Fibroblast of upper back skin (primary cell): ENCODE data around the gene AKAP1.

Source experiments
- DNase-seq: peaks from one replicate; pipeline ENCODE4 v3.0.0-alpha.2; 2013

The AKAP1 gene

GRCh38 chr17:57084802-57085447 is at the start of gene AKAP1:
Gene AKAP1, plus strand, starts transcription at chr17:57085246. Its CDS starts 20,219 bp downstream, at chr17:57105465.
- DNase-seq, result peak; percentile 94

- no peak for DNase-seq
Measured at GRCh38 chr17:57035971-57036481, 49.0 kb upstream of the AKAP1 start.

- no peak for DNase-seq
Measured at GRCh38 chr17:57037411-57037810, 47.6 kb upstream of the AKAP1 start.

- DNase-seq, result no peak
Measured at GRCh38 chr17:57038486-57038885, 46.6 kb upstream of the AKAP1 start.

- DNase-seq, result no peak
Measured at GRCh38 chr17:57040571-57040970, 44.5 kb upstream of the AKAP1 start.

GRCh38 chr17:57043276-57043675 is 41.8 kb upstream of the AKAP1 start:
- no peak for DNase-seq

GRCh38 chr17:57044976-57045867 is 39.8 kb upstream of the AKAP1 start:
- DNase-seq, result no peak

- DNase-seq, result no peak
Measured at GRCh38 chr17:57045868-57046704, 39.0 kb upstream of the AKAP1 start.

GRCh38 chr17:57046749-57047148 is 38.3 kb upstream of the AKAP1 start:
- no peak for DNase-seq

GRCh38 chr17:57048096-57048495 is 37.0 kb upstream of the AKAP1 start:
- DNase-seq, result no peak

- no peak for DNase-seq
Measured at GRCh38 chr17:57050306-57050705, 34.7 kb upstream of the AKAP1 start.

GRCh38 chr17:57051886-57052361 is 33.1 kb upstream of the AKAP1 start:
- no peak for DNase-seq

GRCh38 chr17:57062865-57063264 is 22.2 kb upstream of the AKAP1 start:
- no peak for DNase-seq

GRCh38 chr17:57067162-57067561 is 17.9 kb upstream of the AKAP1 start:
- no peak for DNase-seq

- no peak for DNase-seq
Measured at GRCh38 chr17:57067781-57068180, 17.3 kb upstream of the AKAP1 start.

GRCh38 chr17:57068222-57068658 is 16.8 kb upstream of the AKAP1 start:
- no peak for DNase-seq

GRCh38 chr17:57068707-57069106 is 16.3 kb upstream of the AKAP1 start:
- no peak for DNase-seq

- DNase-seq, result no peak
Measured at GRCh38 chr17:57071991-57072944, 12.8 kb upstream of the AKAP1 start.

GRCh38 chr17:57073626-57074025 is 11.4 kb upstream of the AKAP1 start:
- DNase-seq, result no peak

GRCh38 chr17:57075193-57075592 is 9.9 kb upstream of the AKAP1 start:
- DNase-seq, result no peak

GRCh38 chr17:57075785-57076184 is 9.3 kb upstream of the AKAP1 start:
- no peak for DNase-seq

GRCh38 chr17:57077000-57077399 is 8.0 kb upstream of the AKAP1 start:
- DNase-seq, result no peak
